HG02642 (cell line): ENCODE results near the gene GRM4.

Experiments
- ATAC-seq: cut with Tn5 transposase; IDR thresholded peaks from one replicate; pipeline ENCODE4 v1.9.1; 2021; ENCODE audit warnings: mild to moderate bottlenecking; ENCODE audit not compliant: unreplicated experiment, poor library complexity

GRM4 gene

DNA sequence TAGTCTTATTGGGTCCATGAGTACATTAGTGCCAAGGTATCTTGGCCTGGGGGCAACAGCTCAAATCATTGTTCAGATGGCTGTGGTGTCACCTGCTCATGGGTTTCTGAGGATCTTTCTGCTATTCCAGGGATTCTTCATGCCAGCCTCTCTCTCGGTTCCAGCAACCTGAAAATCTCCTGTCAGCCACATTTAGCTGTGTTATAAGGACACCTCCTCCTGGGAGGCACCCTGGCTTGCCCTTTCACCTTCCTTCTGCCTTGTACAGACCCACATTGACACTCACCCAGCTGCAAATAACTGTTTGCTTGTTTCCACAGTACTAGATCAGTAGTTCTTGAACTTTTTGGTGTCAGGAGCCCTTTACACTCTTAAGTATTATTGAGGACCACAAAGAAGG, 159.9 kb downstream of the GRM4 start:
- no peak for ATAC-seq

DNA sequence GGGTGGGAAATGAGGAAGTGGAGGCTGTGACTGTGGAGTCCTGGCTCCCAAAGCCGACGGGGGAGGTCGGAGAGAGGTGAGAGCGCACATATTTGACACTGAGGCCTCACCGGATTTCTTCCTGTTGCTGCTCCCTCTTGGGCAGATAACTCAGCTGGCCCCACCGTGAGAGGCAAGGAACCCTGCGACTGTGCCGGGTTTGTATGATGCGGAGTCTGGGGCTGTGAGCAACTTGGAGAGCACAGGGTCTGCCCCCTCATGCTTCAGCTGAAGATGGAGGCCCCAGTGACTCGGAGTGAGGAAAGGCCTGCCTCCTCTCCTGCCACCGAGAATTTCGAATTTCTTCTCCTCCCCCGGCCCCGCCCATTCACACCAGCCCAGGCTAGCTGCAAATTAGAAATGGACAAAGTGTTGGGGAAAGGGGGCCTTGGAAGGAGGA, 160.6 kb downstream of the GRM4 start:
- no peak for ATAC-seq

DNA sequence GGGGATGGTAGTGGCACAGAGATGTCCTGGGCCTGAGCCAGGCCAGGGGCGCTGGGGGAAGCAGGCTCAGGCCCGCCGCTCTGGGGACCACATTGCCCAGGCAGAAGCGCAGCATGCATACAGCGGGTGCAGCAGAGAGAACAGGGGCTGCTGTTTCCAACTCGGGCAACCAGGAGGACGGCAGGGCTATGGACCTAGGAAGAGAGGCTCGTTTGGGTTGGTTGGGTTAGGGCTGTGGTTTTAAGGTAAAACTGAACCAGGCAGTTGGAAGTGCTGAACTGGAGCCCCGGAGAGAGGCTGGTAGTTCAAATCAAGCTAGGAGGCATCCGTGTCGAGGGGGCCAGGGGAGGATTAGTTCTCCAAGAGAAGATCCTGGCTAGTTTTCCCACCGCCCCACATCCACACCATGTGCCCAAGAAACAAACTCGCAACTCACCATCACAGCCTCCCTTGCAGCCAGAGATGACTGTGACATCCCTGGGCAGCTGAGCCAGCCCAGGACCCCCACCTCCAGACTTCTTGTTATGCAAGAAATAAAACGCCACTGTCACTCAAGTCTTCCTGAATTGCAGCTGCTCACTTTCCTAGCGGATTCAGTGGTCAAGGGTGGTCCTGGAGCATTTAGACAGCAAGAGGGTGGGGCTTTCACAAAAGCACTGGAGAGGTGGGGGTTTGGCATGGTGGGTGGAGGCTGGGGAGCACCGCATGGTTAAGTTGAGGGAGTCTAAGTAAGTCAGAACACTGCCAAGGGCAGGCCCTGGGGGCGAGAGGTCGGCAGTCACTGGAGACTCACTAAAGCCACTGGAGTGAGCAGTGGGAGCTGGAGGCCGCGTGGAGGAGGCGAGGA, 161.2 kb downstream of the GRM4 start:
- ATAC-seq: no peak

DNA sequence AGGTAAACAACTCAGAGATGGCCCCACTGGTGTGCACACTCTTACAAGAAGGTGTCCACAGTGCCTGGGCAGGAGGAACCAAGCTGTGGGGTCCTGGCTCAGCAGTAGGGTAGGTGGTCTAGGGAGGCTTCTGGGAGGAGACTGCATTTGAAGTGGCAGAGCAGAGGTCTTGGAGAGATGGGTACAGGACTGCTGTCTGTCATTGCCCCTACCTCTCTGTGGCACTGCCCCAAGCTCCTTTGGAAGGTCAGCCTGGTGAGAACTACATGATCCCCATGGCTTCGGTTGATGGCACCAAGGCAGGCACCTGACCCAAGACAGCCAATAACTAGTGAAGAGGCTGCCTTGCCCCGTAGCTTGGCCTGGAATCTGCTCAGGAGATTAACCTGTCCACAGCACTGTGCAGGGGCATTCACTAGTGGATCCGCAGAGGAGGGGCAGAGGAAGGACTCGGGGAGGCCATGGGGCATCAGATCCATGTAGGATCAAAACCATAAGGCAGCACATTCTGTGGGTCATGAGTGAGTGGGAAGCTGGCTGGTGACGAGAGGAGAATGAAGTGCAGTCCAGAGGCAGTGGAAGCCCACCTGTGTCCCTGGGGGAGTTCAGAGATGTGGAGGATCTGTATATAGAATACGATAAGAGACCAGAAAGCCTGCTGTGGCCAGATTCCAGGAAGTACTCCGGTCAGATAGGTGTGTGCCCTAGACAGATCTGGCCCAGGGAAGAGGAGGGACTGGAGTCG, 162.0 kb downstream of the GRM4 start:
- ATAC-seq: no peak

DNA sequence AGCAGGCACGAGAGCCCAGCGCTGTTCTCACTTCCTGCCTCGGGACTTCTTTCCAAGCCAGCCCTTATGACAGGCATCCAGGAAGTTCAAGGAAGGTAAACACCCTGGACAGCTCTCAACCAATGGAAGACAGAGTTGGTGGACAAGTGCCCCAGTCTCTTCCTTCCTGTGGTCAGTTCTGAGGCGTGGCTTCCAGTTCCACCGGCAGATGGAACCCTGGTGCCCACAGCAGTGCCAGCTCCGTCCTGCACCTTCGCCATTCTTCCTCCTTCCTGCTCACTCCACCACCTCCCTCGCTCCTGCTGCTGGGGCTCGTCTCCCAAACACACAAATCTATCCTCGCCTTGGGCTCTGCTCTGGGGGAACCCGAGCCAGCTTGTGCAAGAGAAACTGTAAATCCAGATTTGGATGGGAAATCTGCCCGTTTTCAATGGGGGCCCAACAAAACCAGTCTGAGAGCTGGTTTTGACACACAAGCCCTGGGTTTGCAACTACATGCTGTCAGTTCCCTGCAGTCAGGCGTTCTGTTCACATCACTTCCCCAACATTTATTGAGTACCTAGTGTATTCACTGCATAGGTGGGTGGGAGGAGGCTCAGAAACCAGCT, 162.7 kb downstream of the GRM4 start:
- ATAC-seq: no peak

DNA sequence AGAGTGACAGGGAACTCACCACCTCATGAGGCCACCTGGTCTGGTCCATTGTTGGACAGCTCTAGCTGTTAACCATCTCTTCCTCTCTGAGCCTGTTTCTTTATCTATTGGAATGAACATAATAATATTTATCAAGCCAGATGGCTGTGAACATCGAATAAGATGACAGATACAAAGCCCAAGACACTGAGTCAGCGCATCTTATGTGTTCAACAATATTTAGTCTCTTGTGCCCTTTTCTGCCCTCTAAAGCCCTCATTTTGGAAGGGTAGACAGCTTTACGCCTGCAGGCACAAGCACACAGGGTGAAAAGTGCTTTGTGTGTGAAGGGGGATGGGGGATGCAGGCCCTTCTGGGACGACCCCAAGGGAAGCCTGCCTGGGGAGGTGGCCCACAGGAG, 164.0 kb downstream of the GRM4 start:
- ATAC-seq: no peak

DNA sequence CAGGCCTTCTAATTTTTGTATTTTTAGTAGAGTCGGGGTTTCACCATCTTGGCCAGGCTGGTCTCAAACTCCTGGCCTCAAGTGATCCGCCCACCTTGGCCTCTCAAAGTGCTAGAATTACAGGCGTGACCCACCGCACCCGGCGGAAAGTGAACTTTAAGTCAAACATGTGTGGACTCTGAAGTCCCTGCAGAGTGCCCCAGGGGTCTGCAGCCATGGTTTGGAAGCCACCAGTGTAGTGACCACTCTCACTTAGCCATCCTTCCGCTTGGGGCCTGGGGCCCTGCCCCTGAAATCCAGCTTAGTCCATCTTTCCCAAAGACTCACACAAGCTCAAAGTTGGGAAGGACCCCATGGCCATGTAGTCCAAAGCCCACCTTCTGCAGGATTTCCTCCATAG, 164.5 kb downstream of the GRM4 start:
- no peak for ATAC-seq

DNA sequence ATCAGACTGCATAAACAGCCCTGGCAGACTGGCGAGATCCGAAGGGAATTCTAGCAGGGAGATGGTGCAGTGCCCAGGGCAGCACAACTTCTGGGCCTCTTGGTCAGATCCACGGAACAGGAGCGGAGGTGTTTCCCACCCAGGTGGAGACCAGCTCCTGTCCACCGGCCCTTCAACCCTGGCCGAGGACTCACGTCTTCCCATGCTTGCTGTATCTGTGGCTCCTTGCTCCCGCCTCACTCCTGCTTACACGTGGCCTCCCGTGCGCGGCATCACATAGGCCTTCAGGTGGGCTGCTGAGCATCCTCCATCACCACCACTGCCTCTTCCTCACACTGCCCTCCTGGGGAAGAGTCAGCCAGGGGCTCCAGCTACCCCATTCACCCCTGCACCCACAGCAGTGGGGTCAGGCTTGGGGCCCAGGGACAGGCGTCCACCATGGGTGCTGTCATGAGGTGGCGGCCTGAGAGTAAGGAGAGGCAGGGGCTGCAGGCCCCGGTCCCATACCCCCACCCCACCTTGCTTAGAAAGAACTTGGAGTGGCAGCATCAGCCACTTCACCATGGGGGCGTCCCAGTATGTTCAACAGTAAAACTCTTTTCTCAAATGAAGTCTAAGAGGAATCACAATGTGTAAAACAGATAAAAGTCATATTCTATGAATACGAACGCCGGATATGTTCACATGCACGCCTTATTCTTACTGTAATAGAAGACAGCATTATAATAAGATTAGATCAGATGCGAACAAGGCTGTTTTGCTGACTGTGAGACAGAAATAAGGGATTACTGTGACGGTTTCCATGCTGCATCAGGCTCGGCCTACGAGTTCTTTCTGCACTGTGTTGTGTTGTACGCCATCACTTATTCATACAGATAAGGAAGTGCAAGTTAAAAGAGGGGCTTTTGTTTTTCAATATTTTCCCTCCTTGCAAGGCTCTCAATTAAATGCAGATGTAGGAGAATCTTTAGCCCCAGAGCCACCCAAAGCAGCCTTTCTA, 165.4 kb downstream of the GRM4 start:
- ATAC-seq: no peak

DNA sequence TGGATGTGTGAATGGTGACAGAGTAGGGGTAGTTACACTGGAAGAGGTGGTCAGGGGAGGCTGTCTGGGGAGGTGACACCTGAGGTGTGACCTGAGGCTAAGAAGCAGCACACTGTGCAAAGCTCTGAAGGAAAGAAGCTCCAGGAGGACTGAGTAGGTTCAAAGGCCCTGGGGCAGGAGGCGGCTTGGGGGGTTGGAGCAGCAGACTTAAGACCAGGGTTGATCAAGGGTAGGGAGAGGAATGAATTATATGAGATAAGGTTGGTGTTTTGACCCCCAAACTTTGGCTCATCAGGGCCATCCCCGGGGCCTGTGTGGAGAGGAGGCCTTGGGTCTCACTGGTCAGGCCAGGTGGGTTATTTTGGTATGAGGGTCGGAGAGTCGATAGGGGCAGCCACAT, 166.1 kb downstream of the GRM4 start:
- no peak for ATAC-seq

DNA sequence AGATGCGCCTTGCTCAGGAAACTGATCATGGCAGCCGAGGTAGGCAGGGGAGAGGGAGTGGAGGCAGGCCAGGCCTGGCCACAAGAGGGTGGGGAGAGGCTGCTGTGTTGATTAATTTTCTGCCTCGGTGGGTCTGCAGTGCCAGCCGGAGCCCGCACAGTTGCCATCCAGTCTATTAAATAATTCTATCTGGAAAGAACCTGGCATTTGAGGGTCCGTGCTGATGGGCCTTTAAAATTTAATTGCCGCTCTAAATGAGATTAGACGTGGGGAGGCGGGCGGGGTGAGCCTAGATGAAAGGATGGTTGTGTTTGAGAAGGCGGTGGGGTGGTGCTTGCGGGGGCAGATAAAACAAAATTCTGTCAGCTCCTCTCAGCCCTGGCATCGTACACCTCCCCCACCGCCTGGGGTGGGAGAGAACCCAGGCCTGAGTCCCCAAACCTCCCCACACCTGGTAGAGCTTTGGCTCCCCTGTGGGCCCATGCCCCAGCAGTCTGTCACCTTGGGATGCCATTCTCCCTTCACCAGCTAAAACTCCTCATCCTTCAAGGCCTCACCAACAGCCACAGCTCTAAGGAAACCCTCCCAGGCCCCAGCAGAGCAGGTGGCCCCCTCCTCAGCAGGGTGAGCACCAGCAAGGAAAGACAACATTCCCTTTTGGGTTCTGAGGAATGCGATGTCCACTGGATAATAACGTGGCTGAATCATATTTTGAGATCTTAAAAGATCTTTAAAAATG, 167.3 kb downstream of the GRM4 start:
- no peak for ATAC-seq

DNA sequence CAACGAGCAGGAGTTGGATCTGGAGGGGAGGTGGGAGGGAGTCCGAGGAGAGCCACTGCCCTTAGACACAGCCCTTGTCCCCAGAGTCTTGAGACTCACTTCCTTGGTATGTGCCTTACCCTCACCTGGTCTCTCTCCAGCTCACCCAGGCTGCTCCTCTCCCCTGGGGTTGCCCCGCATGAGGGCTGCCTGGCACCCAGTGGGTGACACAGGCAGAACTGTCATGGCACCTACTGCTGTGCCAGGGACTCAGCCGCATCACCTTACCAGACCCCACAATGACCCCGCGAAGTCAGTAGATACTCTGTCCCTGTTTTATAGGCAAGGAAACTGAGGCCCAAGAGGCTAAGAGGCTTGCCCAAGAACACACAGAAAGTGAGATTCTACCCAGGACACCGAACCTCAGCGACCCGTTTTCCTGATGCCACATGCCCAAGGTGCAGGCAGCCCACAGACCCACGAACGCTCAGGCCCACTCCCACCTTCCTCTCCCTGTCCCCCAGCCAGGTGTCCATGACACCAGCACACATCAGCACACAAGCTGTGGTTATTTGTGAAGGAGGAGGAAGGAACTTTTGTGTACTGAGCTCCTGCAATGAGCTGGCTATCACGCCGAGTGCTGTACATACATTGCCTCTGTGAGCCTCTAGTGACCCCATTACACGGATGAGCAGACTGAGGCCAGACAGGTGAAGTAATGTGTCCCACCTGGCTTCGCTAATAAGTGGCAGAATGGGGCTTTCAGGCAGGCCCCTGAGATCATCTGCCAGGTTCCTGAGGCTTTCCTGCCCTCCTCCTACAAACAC, 168.1 kb downstream of the GRM4 start:
- no peak for ATAC-seq

DNA sequence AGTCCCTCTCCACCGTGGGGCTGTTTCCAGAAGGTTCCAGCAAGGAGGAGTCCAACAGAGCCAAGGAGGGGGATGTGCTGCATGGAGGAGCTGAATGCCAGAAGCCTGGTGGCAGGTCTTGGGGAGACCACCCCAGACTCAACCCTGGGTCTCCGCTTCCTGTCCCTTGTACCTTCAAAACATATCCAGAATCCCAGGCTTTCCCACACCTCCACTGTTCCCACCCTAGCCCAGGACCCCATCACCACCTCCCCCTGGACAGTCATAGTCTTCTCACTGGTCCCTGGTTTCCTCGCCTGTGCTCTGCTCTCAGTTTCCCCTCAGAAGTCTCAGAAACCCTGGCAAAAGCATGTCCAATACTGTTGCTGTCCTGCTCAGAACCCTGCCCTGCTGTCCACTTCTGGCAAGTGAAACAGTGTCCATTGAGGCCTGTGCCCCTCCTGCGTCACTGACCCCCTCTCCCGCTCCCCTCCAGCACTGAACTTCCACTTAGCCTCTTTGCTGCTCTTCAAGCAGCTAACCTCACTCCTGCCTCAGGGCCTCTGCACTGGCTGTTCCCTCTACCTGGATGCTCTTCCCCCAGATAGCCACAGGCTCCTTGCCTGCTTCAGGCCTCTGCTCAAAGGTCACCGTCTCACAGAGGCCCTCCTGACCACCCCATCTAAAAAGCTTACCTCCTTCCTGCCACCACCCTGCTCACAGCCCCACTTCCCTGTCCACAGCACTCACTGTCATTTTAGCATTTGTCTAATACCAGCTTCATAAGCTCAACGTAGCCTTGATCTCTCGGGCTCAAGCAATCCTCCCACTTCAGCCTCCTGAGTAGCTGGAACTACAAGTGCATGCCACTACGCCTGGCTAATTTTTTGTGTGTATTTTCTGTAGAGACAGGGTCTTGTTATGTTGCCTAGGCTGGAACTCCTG, 169.2 kb downstream of the GRM4 start:
- ATAC-seq: no peak

DNA sequence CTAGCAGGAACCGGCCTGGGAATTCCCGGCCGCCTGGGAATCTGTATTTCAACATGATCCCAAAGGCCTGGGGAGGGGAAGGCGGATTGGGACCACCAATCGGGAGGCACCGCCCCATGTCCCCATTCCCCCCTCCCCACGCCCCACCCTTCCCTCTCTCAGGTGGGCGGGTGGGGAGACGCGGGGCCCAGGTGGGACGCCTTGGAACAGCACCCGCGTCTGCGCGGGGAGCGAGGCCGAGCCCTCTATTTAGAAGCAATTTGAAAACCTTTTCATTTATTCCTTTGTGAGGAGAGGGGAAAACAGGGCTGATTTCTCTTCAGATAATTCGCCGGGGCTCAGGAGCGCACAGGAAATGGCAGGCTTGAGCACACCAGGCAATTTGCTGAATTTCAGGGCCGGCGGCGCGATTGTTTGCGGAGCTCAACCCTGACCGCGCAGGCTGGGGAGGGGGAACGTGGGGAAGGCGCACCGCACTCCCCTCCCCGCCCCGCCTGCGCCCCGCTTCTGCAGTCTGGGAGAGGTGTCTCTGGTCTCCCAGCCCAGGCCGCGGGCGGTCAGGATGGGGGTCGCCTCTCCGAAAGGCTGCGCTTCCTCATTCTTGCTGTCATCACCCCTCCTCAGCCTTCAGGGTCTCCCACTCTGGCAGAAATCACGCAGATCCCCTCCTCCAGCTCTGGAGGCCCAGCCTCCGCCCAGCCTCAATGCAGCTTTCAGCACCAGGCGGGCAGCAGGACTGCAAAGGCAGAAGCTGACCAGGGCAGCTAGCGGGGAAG, 170.0 kb downstream of the GRM4 start:
- ATAC-seq: no peak

DNA sequence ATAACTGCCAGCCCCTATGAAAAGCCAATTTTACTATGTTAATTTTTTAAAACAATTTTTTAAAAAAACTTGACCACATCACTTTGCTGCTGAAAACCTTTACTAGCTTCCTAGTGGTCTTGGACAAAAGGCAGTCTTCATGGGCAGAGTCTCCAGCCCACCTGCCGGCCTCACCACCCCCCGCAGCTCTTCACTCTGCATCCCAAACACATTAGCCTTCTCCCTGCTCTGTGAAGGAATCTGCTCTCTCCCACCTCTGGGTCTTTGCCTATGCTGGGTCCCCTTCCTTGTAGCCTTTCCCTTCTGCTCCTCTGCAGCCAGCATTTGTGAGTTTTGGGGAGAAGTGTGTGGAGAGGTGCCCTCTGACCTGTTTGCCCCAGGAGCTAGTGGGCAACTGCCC, 171.4 kb downstream of the GRM4 start:
- no peak for ATAC-seq

DNA sequence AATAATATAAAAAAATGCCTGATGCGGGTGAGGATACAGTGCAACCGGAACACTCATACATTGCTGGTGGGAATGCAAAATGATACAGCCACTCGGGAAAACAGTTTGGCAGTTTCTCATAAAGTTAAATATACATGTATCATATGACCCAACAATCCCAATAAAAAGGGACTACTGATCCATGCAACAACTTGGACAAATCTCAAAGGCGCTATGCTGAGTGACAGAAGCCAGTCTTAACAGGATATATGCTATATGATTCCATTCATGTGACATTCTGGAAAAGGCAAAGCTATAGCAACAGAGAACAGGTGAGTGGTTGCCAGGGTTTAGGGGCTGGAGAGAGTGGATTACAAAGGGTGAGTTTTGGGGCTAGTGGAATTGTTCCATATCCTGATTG, 171.9 kb downstream of the GRM4 start:
- ATAC-seq: no peak

DNA sequence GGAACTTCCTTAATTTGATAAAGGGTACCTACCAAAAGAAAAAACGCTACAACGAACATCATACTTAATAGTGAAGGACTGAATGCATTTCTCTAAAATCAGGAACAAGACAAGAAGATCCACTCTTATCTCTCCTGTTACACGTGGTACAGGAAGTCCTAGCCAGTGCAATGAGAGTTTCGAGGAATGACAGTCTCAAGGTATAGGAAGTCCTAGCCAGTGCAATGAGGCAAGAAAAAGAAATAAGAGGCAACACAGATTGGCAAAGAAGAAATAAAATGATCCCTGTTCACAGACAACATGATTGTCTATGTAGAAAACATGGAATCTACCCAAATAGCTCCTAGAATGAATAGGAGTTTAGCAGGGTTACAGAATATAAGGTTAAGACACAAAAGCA, 174.3 kb downstream of the GRM4 start:
- ATAC-seq: no peak
